Germinal center (tissue), 1 donor: ENCODE data around the gene FJX1.

Source experiments
- DNase-seq: peaks from one replicate; pipeline ENCODE4 v3.0.0; 2012; ENCODE audit warnings: mixed read lengths, low spot score

Gene FJX1

DNA sequence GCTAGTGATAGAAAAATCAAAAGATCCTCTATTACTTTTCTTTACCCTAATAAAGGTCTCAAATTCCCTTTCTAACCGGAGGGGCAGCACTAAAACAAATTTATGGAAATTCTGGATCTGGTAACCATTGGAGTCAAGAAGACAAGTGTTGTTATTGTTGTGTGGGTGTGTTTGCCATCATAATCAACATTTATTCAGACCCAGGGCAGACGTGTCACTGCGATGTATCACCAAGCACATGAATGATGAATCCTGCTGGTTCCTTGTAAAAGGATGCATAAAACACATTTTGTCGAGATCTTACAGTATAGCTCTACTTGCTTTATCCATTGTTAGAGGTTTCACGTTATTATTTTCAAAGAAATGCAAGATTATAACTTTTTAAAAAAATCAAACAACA, 12.1 kb upstream of the FJX1 start:
- no peak for DNase-seq

DNA sequence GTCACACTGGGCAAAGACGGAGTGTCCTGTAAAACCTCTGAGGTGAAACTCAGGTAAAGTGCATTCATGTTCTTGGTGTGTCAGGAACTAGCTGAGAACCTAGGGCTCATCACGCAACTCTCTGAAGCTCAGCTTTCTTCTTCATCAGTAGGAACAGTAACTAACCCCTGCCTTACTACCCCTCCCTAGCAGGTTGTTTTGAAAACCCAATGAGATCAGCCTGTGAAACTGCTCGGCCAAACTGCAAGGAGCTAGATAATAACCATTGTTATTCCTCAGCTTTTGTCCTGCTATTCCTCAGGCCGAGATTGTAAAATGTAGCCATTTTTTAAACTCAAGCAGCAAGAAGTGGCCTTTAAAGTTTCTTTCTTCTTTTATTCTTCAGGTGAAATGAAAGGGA, 9.8 kb upstream of the FJX1 start:
- DNase-seq = no peak

DNA sequence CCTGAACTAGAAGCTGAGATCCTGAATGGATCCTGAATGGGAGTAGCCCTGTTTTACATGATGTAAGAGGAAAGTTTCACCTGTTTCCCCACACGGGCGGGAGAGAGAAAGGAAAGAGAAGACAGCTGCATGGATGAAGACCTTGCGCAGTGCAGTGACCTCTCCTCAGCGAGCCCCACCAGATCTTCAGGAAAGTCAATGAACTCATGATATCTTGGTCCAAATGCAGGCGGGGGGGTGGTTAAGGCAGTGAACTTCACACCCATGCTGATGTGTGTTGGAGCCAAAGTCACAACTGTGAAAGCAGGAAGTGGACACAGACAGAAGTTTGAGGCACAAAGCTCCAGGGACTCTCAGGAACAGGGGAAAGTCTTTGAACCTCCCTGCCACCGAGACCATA, 8.6 kb upstream of the FJX1 start:
- DNase-seq = no peak

DNA sequence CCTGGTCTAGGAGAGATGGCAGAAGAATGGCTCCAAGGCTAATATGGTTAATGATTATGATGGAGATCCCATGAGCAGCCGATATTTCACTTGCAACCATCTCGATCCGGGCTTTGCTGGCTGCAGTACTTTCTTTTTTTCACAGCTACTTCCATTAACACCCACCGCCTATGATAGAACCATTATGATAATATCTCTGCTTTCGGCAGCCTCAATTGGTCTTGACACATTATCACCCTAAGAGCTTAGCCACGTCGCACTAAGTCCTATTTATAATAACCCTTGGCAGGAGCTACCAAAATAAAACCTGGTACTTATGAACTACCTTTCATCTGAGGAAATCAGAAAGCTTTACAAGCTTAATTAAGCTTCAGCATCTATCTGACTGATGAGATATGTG, 7.6 kb upstream of the FJX1 start:
- no peak for DNase-seq

DNA sequence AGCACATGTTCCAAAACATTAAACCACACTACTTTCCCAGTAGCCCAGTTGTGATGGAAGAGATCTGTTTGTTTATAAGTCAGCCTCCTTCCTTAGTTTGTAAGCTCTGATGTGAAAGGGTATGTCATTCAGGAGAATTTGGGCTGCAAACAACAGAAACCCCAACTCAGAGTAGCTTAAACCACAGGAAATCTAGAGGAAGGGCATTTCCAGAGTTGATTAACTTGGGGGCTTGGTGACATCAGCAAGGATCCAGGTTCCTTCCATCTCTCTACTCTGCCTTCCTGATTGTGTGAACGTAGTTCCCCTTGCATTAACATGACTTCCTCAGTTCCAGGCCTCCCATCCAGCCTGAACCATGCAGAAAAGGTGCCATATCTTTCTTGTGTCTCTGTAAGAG, 6.5 kb upstream of the FJX1 start:
- no peak for DNase-seq

DNA sequence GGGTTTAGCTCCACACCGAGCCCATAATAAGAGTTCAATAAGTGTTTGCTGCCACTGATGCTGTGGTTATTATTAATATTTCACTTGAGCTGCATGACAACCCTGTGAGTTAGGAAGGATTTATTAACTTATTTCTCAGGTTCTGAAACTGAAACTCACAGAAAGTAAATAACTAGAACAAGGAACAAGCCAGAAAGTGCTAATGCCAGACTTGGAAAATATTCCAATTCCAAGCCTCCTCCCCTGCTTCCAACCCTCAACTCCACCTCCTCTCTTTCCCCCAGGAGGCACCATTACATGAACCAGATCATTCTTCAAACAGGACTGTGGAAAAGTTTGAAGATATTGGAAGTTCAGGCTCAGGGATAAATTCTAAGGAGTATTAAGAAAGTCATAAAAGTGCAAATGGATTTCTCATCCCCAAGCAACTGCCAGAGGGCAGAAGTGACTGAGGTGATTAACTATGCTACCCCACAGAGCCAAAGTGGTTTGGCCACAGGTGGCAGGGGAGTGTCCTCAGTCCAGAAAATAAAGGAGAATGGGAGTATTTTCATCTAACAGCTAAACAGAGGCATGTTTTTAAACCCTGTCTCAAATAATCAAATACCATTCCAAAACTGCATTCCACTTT, 3.2 kb upstream of the FJX1 start:
- DNase-seq = no peak

DNA sequence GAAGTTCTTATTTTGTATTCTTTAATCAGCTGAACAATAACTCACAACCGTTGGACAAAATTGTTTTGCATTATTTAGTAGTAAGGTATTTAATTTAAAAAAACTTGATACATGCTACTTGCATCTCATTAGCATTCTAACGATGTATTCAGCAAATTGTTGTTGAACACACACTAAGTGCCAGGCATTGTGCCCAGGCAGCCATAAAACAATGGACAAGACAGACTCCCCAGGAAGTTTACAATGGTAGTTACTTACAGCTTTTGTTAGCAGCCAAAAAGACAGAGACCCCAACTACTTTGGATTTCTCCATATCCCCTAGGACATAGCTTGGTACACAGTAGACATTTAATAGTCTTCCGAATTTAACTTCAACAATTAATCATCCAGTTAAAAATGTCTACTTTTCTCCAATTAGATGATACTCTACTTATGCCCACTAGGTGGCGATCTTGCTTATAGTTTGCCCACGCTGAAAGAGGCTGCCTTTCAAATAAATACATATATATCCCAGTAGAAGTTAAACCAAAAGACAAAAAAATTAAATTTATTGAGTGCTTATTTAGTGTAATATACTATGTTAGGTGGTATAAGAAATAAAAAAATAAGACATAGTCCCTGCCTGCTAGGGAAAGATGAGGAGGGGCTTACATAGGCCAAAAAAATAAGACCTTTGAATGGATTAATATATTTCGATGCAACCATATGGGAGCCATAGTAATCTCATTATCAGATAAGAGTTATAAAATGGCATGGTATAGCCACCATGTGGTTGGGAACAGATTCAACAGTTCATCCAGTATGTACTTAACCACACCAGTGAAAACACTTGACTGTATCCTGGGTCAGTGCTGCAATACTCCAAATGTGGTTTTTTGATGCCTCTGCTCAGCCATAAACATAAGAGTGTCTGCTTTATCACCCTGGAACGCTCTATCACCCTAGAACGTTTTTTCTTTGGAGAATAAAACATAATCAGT, 2.0 kb upstream of the FJX1 start:
- peak; percentile 44 for DNase-seq

DNA sequence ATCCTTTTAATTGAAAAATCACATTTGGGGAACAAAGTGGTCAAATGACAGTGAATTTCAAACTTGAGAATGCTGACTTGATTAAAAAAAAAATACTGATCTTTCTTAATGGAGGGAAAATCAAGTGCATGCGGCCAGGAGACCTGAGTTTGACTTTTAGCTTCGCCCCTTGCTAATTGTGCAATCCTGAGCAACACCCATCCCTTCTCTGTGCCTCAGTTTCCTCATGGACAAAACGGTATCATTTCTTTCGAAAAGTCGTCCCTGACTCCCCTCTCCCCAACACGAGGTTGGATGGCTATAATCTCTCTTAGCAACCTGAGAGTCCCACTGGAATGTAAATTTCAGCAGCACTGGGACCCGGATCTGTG, 959 bp upstream of the FJX1 start:
- no peak for DNase-seq

DNA sequence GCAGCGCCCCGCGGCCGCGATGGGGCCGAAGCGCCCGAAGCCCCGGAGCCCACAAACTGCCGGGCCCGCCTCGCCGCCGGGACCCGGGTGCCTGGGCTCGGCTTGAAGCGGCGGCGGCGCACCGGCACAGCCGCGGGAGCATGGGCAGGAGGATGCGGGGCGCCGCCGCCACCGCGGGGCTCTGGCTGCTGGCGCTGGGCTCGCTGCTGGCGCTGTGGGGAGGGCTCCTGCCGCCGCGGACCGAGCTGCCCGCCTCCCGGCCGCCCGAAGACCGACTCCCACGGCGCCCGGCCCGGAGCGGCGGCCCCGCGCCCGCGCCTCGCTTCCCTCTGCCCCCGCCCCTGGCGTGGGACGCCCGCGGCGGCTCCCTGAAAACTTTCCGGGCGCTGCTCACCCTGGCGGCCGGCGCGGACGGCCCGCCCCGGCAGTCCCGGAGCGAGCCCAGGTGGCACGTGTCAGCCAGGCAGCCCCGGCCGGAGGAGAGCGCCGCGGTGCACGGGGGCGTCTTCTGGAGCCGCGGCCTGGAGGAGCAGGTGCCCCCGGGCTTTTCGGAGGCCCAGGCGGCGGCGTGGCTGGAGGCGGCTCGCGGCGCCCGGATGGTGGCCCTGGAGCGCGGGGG, 346 bp downstream of the FJX1 start:
- DNase-seq = peak; percentile 40

DNA sequence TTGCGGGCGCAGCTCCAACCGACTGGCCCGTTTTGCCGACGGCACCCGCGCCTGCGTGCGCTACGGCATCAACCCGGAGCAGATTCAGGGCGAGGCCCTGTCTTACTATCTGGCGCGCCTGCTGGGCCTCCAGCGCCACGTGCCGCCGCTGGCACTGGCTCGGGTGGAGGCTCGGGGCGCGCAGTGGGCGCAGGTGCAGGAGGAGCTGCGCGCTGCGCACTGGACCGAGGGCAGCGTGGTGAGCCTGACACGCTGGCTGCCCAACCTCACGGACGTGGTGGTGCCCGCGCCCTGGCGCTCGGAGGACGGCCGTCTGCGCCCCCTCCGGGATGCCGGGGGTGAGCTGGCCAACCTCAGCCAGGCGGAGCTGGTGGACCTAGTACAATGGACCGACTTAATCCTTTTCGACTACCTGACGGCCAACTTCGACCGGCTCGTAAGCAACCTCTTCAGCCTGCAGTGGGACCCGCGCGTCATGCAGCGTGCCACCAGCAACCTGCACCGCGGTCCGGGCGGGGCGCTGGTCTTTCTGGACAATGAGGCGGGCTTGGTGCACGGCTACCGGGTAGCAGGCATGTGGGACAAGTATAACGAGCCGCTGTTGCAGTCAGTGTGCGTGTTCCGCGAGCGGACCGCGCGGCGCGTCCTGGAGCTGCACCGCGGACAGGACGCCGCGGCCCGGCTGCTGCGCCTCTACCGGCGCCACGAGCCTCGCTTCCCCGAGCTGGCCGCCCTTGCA, 1.0 kb downstream of the FJX1 start:
- peak; percentile 15 for DNase-seq

DNA sequence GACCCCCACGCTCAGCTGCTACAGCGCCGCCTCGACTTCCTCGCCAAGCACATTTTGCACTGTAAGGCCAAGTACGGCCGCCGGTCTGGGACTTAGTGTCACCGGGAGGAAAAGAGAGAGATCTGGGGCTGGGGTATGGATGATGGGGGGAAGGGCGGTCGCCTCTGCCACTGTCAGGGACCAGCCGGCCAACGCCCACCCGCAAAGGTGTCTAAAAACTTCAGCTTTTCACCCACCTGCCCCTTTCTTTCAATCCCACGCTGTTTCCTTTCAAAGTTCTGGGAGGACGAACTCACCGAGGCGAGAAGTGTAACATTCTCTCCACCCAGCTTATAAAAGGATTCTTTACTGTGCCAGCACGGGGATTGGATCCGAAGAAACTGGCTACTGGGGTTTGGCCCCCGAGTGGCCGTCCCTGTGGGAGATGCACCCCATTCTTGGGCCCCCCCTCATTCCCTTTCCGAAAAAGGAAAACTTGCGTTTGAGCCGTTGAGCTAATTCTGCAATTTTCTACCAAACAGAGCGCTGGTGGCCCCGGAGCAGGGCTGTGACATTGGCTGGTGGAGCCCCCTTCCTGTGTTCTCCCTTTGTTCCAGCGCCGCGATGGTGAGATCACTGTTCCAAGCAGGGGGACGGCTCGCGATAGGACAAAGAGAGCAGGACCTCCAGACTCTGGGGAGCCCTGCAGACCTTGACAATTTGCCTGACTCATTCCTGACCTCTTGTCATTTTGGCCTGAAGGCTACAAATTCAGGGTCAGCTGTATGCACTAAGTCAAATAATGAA, 1.8 kb downstream of the FJX1 start:
- DNase-seq = peak; percentile 4

DNA sequence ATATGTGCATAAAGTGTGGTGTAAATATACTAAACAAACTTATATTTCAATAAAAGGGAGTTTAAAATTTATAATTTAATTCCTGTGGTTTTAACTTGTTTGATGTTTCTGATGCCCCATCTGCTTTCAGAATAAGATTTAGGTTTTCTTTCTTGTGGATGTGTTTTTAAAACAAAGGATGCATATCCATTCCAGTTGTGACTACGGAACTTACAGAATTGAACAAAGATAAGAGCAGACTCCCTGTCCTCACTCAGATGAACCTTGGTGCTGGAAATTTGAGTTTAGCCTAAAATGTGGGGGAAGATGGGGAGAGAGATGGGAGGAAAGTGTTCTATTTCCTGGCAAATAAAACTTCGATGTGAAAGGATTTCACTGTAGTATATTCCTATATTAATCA, 2.5 kb downstream of the FJX1 start:
- no peak for DNase-seq

DNA sequence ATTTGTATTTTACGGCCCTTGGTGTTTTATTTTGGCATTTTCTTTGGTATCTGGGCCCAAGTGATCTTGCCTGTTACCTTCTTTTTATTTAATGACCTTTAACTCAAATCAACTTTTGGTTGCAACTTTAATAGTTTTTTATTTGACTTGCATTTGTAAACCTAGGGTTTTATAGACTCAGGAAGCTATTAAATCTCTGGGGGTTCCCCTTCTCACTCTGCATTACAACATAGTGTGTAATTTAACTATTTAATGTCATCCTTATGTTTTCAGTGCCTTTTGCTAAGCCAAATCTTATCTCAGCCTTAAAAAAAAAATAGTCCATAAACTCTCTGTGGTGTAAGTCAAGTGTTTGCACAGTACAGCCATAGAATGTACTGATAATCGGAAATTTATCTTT, 3.4 kb downstream of the FJX1 start:
- no peak for DNase-seq

DNA sequence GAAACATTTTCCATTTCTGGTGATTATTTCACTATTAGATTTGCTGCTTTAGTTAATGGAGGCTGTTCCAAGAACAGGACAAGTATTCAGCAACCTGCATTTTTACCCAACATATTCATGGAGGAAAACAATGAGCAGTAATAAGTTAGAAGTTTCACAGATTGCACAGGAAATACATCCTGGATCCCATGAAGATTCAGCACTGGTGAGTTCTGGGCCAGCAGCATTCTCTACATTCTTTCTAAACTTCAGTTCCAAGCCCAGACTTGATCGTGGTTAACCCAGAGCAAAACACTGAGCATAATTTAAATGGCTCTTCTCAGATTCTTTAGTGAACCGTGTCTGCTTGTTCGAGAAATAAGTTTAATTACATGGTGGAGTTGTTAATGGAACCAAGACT, 3.8 kb downstream of the FJX1 start:
- no peak for DNase-seq

DNA sequence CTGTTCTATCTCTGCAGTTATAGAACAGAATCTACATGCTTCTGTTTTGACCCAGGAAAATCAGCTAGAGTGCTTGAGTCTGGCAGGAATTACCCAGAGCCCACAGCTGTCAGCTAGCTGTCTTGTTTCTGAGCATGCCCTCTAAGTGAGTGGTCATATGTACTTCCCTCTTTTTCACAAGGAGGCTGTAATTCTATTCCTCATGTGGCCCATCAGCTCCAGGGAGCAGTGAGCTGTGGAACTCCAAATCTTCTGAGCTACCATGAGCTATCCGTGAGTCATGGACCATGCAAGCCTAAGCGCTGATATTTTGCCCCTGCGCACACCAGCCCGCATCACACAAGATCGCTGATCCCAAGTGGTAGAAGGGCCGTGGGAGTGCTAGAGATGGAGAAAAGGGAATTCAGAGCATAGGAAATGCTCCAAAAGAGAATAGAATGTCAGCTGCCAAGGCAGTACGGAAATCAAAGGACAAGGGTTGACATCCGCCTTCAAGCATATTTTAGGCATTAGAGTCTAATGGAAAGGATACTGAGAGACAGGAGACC, 5.4 kb downstream of the FJX1 start:
- DNase-seq = no peak

DNA sequence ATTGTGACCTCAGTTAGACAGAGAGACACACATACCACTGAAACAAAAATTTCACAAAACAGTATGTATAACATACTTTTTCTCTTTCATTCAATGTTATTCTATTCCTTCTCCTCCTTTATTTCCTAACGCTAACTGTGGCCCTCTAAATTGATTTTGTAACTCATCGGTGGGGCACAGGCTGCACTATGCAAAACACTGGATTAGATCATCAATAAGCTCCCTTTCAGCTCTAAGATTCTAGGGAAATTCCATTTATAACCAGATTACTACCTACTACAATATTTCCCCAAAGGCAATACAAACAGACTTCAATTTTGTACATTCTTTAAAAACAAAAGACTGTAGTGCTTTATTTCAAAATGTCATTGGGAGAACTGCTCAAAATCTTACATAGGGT, 6.1 kb downstream of the FJX1 start:
- no peak for DNase-seq

DNA sequence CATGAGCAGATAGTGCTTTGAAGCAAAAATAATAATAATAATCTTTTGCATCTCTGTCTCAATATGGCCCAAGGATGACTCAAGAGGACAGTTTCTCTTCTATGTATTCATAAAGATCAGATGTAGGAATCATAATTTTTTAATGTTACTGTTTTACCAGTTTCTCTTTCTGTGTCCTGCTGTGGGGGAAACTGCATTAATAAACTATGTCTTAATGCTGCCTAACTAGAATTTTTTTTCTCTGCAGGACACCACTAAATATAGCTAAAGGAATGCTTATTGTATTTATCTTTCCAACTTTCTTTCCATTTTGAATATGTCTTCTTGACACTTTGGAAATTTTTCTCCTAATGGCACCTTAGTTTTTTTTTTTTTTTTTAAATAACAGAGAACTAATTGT, 6.5 kb downstream of the FJX1 start:
- no peak for DNase-seq

DNA sequence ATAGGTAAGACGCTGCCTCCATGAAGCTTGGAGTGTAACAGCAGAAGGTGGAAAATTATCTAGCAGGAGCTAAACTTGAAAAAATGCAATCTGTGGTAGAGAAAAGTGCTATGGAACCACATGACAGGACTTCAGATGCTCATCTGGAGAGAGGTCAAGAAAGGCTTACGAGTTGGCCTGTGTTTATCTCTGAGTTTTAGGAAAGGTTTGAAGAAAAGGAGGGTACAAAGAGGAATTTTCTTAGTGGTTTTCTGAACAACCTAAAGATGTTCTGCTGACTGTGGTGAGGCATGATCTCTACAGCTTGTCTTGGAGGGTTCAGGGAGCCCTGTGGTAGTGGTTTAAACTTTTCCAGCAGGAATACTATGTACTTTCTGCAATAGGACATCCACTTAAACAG, 8.2 kb downstream of the FJX1 start:
- DNase-seq = no peak

DNA sequence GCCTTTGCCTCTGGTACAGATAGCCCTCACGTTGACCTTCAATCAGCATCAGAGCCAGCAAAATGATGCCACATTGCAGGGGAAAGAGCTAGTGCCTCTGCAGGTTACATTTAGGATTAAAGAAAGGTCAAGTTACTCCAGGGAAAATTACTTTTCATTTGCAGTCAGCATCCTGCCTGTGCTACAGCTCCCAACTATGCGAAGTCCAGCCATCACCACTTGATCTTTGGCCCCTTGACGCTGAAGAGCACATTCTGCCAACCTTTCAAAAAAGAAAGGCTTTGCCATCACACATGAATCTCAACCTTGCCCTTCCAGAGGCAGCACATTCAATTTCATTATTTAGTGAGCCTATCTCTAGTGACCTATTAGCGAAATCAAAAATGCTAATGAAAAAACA, 11.3 kb downstream of the FJX1 start:
- DNase-seq = no peak

DNA sequence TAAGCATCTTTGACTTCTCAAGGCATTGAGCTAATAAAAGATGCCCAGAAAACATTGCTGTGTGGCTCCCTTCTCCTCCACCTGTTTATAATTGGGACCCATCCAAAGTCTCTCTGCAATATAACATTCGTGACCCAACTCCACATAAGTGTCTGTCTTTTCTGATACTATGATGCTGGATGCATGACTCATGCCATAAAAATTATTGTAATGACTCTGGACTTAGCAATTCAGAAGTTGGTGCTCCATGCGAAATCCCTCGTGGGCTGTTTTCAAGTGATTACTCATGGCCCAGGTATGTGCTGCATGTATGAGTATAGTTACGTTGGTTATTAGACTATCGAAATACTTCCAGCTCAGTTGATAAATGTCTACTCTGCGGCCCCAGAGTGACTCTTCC, 11.7 kb downstream of the FJX1 start:
- DNase-seq = no peak

DNA sequence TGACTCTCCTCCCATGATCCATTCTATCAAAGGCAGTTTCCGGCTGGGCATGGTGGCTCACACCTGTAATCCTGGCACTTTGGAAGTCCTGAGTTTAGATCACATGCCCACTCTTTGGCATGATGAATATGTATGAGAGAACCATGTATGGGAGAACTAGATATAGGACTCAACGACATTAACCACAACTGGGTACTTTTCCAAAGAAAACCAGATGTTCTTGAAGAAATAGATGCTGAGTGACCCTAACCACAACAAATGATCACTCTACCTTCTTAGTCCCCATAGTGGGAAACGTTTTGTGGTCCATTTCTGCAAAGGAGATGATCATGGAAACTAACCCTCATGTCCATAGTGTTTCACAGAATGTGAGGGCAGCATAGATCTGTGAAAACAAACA, 13.6 kb downstream of the FJX1 start:
- no peak for DNase-seq
